Measurements from ENCODE around the gene CIAO1.

DNA sequence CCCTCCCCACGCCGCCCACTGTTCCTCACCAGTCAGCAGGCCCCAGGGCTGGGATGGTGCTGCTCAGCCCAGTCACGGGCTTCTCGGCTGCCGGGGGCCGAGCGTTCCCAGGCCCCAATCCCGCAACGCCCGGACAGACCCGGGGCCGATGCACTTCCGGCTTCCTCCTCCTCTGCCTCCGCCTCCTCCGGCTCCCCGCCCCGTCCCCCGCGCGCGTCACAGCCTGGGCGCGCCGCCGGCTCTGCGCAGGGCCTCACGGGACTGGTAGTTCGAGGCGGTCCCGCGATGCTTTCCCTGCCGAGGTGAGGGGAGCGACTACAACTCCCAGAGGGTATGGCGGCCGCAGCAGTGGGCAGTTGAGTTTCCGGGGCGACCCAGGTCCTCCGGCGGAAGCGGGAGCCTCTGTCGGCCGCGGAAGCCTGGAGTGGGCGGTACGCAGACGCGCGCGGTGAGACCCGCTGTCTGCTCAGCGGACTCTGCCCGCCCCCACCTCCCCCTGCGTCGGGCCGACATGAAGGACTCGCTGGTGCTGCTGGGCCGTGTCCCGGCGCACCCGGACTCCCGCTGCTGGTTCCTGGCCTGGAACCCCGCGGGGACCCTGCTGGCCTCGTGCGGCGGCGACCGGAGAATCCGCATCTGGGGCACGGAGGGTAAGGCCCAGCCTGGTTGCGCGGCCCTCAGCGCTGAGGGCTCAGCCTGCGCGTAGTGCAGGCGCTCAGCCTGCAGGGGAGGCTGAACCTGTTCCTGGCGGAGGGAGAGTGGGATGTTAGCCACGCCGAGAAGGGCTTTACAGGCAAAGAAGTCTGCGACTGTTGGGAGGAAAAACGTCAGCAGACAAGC, at the start of gene CIAO1, which contains the start of gene TMEM127:
- TF ChIP-seq, protein P1, sequence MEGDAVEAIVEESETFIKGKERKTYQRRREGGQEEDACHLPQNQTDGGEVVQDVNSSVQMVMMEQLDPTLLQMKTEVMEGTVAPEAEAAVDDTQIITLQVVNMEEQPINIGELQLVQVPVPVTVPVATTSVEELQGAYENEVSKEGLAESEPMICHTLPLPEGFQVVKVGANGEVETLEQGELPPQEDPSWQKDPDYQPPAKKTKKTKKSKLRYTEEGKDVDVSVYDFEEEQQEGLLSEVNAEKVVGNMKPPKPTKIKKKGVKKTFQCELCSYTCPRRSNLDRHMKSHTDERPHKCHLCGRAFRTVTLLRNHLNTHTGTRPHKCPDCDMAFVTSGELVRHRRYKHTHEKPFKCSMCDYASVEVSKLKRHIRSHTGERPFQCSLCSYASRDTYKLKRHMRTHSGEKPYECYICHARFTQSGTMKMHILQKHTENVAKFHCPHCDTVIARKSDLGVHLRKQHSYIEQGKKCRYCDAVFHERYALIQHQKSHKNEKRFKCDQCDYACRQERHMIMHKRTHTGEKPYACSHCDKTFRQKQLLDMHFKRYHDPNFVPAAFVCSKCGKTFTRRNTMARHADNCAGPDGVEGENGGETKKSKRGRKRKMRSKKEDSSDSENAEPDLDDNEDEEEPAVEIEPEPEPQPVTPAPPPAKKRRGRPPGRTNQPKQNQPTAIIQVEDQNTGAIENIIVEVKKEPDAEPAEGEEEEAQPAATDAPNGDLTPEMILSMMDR (conservative IDR thresholded peaks at IDR 0.05), result peak; percentile 52; the same call in 1 of the 2 replicates
- TF ChIP-seq EZH2 (IDR thresholded peaks at IDR 0.05; ENCODE audit: low read depth), result no peak

Measured in PC-9 (cell line).